Endothelial cell of umbilical vein (primary cell): ENCODE results near the gene HNMT. TPM values are rescaled to one million over a fixed set of nuclear protein-coding genes. Genes with fewer than 3 reads are reported as not detected.

Source experiments
- BruUV-seq: library from RNA; stranded (reverse); fragments of 400-500 nt; replicated peaks from 2 replicates; lab custom pipeline; 2021; lab: Mats Ljungman, UMichigan
- CTCF ChIA-PET: fragments of 300-600, 350-600 bp; sonication (Branson Sonifier 250); formaldehyde crosslinking; loops from one replicate; lab custom pipeline; 2021; ENCODE audit warnings: antibody characterized with exemption, inconsistent platforms; lab: Charles Lee
- POLR2A ChIA-PET: fragments of 300-600, 350-600 bp; sonication (Branson Sonifier 250); formaldehyde crosslinking; loops from one replicate; lab custom pipeline; 2021; ENCODE audit warnings: antibody characterized with exemption, inconsistent platforms; lab: Charles Lee
- DNase-seq: peaks from one replicate; pipeline ENCODE4 v3.0.0-alpha.2; 2011; ENCODE audit warnings: low read depth, low spot score
- FAIRE-seq: peaks from 2 replicates; lab custom pipeline; 2011; peaks lifted over from hg19 to GRCh38; lab: Jason Lieb, UNC
- H2AFZ ChIP-seq: 2 replicates; pipeline ENCODE4 v1.6.0; 2012; ENCODE audit warnings: low read depth, low read length, control low read depth, inconsistent platforms
- H3K27ac ChIP-seq: 2 replicates; pipeline ENCODE4 v1.5.1; 2011; ENCODE audit warnings: low read depth, mild to moderate bottlenecking, control low read depth, low read length, moderate library complexity; ENCODE audit not compliant: insufficient read depth
- H3K27me3 ChIP-seq, 2 experiments: 2 replicates each; pipeline versions ENCODE4 v1.6.0 to v1.6.1; 2011; ENCODE audit warnings: low read length in 2 of 2, mixed read lengths in 1 of 2; ENCODE audit not compliant: control insufficient read depth in 2 of 2, insufficient read depth in 2 of 2
- H3K36me3 ChIP-seq, 2 experiments: 2 replicates in 1 of 2; 3 replicates in 1 of 2; pipeline ENCODE4 v1.5.1; 2011; ENCODE audit warnings: low read length in 2 of 2, mild to moderate bottlenecking in 1 of 2, moderate library complexity in 1 of 2; ENCODE audit not compliant: control insufficient read depth in 2 of 2, insufficient read depth in 2 of 2; ENCODE audit errors: extremely low read depth in 1 of 2
- H3K4me1 ChIP-seq: 3 replicates; pipeline ENCODE4 v1.5.1; 2011; ENCODE audit warnings: mild to moderate bottlenecking, low read length; ENCODE audit not compliant: control insufficient read depth, insufficient read depth; ENCODE audit errors: extremely low read depth
- H3K4me2 ChIP-seq: 2 replicates; pipeline ENCODE4 v1.6.1; 2011; ENCODE audit warnings: low read length, control low read depth, mixed read lengths; ENCODE audit not compliant: insufficient read depth
- H3K4me3 ChIP-seq, 3 experiments: fragments of 200-600 bp in 1 of 3; sonication (generic), shearing (Covaris generic) in 1 of 3; replicated peaks in 1 of 3; 2 replicates each; pipeline ENCODE4 v1.5.1; 2011 to 2016; ENCODE audit warnings: control low read depth in 3 of 3, low read length in 3 of 3, mild to moderate bottlenecking in 2 of 3, inconsistent platforms in 1 of 3, low read depth in 1 of 3, moderate library complexity in 1 of 3; ENCODE audit not compliant: insufficient read depth in 1 of 3
- H3K79me2 ChIP-seq: 2 replicates; pipeline ENCODE4 v1.6.0; 2012; ENCODE audit warnings: low read length, inconsistent platforms; ENCODE audit not compliant: control insufficient read depth, insufficient read depth
- H3K9ac ChIP-seq: replicated peaks from 2 replicates; pipeline ENCODE3; 2011; ENCODE audit warnings: low read length, control low read depth; ENCODE audit not compliant: insufficient read depth; ENCODE audit errors: extremely low read depth
- H3K9me1 ChIP-seq: replicated peaks from 3 replicates; pipeline ENCODE4 v1.6.0; 2011; ENCODE audit warnings: mild to moderate bottlenecking, low read length; ENCODE audit not compliant: control insufficient read depth, insufficient read depth; ENCODE audit errors: extremely low read depth
- H3K9me3 ChIP-seq: replicated peaks from 2 replicates; pipeline ENCODE4 v1.5.1; 2012; ENCODE audit warnings: low read length, inconsistent platforms; ENCODE audit not compliant: control insufficient read depth, insufficient read depth
- H4K20me1 ChIP-seq: replicated peaks from 2 replicates; pipeline ENCODE3; 2011; ENCODE audit warnings: mild to moderate bottlenecking, low read length; ENCODE audit not compliant: control insufficient read depth, insufficient read depth; ENCODE audit errors: extremely low read depth
- EZH2 ChIP-seq: IDR thresholded peaks from 2 replicates; pipeline ENCODE4 v1.6.1; 2012; ENCODE audit warnings: borderline replicate concordance, low read depth, mild to moderate bottlenecking, moderate library complexity, low read length, inconsistent platforms; ENCODE audit not compliant: severe bottlenecking
- FOS ChIP-seq: IDR thresholded peaks from 2 replicates; pipeline ENCODE4 v1.6.1; 2011; ENCODE audit warnings: mild to moderate bottlenecking, low read length, moderate library complexity, borderline replicate concordance; ENCODE audit not compliant: insufficient read depth
- GATA2 ChIP-seq: IDR thresholded peaks from 2 replicates; pipeline ENCODE4 v1.7.0; 2011; ENCODE audit warnings: low read depth, mild to moderate bottlenecking, moderate library complexity, mixed read lengths, low read length; ENCODE audit not compliant: insufficient read length, insufficient read depth
- JUN ChIP-seq: IDR thresholded peaks from 2 replicates; pipeline ENCODE4 v1.6.1; 2011; ENCODE audit warnings: borderline replicate concordance, low read depth; ENCODE audit not compliant: insufficient read length, insufficient read depth
- MYC ChIP-seq: IDR thresholded peaks from one replicate; pipeline ENCODE4 v1.6.1; 2011; ENCODE audit warnings: mild to moderate bottlenecking, low read depth, low read length
- POLR2AphosphoS5 ChIP-seq: IDR thresholded peaks from 2 replicates; pipeline ENCODE4 v1.6.1; 2012; ENCODE audit warnings: low read depth, mild to moderate bottlenecking, control low read depth, low read length, moderate library complexity; ENCODE audit not compliant: insufficient read depth
- dilution Hi-C: fragments of 300-500 bp; cut with MboI; formaldehyde crosslinking; loops from one replicate; pipeline ENCODE4 v1.15.0; 2019; ENCODE audit warnings: low sequenced_read_pairs; ENCODE audit not compliant: extremely low pct_ligation_motif_present
- intact Hi-C: fragments of 100-400 bp; cut with micrococcal nuclease; formaldehyde crosslinking; loops from one replicate; pipeline ENCODE4 v1.10.0; 2022
- polyA plus RNA-seq, 4 experiments: library from polyadenylated mRNA; depleted of rRNA in 3 of 4; stranded (reverse) in 3 of 4; unstranded in 1 of 4; fragments of >200 nt; gene quantifications; 2 replicates each; pipeline versions ENCODE4 v1.2.1 to v1.2.3, GENCODE V29; 2011 to 2012; ENCODE audit warnings: missing spikeins in 1 of 4
- total RNA-seq: library from RNA; stranded (reverse); gene quantifications from 2 replicates; pipeline ENCODE4 v1.2.3, GENCODE V29; 2021

Gene HNMT
- total and polyA plus RNA-seq, 2 donors (not counting 3 experiments of a cell fraction or from before 2014, with no cell fraction given): 8.6 to 16.9 TPM

GRCh38 chr2:137942833-137943677, 21.2 kb upstream of the HNMT start:
- DNase-seq (no peak), FAIRE-seq (no peak)
- TF ChIP-seq POLR2AphosphoS5 (no peak), EZH2 (no peak), MYC (no peak), JUN (no peak), FOS (no peak)
- Histone ChIP-seq H3K36me3 (no peaks in the 10 kb centered on the region), H3K27me3 (no peaks in the 10 kb centered on the region), H3K4me2 (no peak overlapping the region), H3K9me3 (no peaks in the 10 kb centered on the region), H3K9me1 (no peaks in the 10 kb centered on the region), H3K4me3 (no peak overlapping the region), H3K27ac (no peak overlapping the region), H3K4me1 (no peaks in the 10 kb centered on the region), H3K9ac (no peak overlapping the region), H2AFZ (no peak overlapping the region), H3K79me2 (no peaks in the 10 kb centered on the region), H4K20me1 (no peaks in the 10 kb centered on the region)
- ChIA-PET CTCF (interaction anchor here (1.3 to 2.4 kb wide), 3 partner anchors 32 to 148 kb away, joined by 5 to 11 read pairs (median 6); no protein-coding TSS in a partner anchor), POLR2A (no interaction called here)
- dilution Hi-C loops (no loop called here), intact Hi-C loops (no loop called here)
- BruUV-seq: no TSS peak

DNA sequence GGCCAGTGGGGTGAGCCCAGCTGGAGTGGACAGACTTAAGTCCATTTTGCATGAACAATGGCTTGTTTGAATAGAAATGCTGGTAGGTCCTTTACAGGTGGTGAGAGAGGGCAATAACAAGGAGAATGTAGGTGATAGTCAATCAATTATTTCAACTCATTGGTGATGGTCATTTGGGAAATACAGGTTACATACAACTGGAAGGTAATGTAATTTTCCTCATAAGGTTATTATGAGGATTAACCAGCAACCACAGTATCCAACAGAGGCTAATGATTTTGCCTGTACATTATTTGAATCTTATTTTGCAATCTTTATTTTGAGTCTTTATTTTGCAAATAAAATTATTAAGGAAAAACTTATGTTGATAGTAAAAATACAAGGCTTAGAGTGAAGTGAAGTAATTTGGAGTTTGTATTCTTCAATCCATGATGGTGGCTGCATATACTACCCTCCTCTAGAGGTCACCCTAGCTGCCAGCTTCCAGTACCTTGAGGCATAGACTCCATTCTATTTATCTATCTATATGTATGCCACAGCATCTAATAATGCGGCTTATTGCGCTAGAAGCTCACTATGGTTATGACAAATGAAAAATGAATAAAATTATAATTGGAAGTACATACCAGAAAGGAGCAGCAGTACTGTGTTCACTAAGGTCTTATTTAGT, 20.5 kb upstream of the HNMT start:
- H3K4me1 ChIP-seq: no peaks in the 10 kb centered on the region
- BruUV-seq: no TSS peak
- H3K79me2 ChIP-seq: no peaks in the 10 kb centered on the region
- no peak overlapping the region for H3K27ac ChIP-seq
- intact Hi-C loops (no loop called here), dilution Hi-C loops (no loop called here)
- ChIA-PET POLR2A (no interaction called here), CTCF (interaction anchor here (1.3 to 1.7 kb wide), 2 partner anchors 147 to 430 kb away, joined by 4 to 6 read pairs; no protein-coding TSS in a partner anchor)
- H3K9ac ChIP-seq: no peak overlapping the region
- no peak overlapping the region for H3K4me3 ChIP-seq
- H2AFZ ChIP-seq: no peak overlapping the region
- no peak overlapping the region for H3K4me2 ChIP-seq
- TF ChIP-seq FOS: no peak
- no peak for TF ChIP-seq GATA2
- H3K36me3 ChIP-seq: no peaks in the 10 kb centered on the region
- no peaks in the 10 kb centered on the region for H3K27me3 ChIP-seq
- H3K9me3 ChIP-seq: no peaks in the 10 kb centered on the region
- H3K9me1 ChIP-seq: no peaks in the 10 kb centered on the region
- H4K20me1 ChIP-seq: no peaks in the 10 kb centered on the region
- no peak for DNase-seq
- FAIRE-seq: no peak
